ENCODE measurements around the gene PRMT3.
"Not testable (repeated sequence)": the region's sequence is repeated elsewhere in the genome, so short reads cannot be mapped to it uniquely, and the experiment has no call there.

The PRMT3 gene

DNA sequence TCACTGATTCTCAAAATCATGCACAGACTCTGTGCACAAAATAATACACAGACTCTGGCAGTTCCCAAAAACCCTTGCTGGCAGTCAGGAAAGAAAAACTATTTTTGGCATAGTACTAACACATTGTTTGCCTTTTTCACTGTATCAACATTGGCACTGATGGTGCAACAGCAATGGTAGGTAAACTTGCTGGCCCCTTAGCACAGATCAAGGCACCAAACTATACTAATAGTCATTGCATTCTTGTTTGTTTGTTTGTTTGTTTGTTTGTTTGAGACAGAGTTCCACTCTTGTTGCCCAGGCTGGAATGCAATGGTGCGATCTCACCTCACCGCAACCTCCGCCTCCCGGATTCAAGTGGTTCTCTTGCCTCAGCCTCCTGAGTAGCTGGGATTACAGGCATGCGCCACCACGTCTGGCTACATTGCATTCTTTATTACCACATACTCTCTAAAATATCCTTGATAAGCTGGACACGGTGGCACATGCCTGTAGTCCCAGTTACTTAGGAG lies 130.9 kb downstream of the PRMT3 start:
- no peak for DNase-seq (ENCODE audit: low read depth)

DNA sequence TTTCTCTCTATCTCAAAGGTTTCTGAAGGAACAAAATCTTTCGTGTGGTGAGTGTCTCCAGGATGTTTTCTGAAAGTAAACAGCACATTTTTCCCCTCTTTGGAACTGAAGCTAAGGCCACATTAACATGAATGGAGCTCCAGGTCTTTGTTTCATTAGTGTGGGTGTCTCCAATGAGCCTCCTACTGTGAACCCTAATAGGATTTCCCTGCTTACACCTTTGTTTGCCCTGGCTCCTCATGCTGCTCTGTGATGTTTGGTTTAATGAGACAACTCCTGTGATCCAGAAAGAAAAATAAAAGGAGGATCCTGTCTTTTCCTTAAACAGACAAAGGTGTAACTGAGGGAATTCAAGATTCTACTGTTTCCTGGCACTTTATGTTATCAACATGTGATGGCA lies 135.0 kb downstream of the PRMT3 start:
- no peak for DNase-seq (ENCODE audit: low read depth)

DNA sequence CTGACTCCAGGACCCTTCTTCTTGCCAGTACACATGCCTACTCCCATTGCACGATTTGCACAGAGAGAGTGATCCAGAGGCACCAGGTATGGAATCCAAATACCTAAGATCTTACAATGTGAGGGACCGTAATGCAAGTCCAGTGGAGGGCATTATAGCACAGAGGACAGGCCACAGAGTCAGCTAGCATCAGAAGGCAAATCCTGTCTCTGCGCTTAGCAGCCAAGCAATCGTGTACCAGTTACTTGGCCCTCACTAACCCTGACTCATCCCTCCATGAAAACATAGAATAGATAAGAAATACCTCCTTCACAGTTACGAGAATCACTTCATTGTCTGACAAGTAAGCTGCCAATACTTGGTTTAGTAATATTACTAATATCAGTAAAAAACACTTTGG lies 142.2 kb downstream of the PRMT3 start:
- DNase-seq (ENCODE audit: low read depth) = no peak

DNA sequence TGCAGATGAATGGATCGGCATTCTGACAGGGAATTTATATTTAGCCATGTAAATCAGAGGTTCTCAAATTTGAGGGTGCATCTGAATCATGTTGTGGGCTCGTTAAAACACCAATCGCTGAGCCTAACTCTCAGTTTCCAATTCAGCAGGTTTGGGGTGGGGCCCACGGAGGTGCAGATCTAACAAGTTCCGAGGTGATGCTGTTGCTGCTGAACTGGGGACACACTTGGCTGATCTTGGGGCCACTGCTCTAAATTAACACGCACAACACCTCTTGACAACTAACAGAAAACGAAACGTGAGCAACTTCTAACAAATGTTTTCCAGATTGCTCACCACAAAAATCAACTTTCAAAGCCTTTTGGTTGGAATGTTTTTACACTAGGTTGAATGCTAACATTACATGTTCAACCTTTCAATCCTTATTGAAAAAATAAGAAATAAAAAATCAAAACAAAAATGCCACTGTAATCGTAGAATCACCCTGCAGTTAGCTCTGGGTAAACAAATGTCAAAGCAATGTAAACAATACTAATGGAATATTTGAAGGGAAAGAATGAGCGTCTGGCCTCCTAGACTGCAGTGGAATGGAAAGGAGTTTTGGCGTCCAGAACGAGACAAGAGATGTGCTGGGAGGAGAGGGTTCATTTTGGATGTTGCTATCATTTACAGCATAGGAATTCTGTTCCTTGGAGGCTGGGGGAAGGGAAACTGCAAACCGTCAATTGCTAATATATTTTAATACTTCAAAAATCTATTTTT lies 143.6 kb downstream of the PRMT3 start:
- DNase-seq (ENCODE audit: low read depth) = no peak

DNA sequence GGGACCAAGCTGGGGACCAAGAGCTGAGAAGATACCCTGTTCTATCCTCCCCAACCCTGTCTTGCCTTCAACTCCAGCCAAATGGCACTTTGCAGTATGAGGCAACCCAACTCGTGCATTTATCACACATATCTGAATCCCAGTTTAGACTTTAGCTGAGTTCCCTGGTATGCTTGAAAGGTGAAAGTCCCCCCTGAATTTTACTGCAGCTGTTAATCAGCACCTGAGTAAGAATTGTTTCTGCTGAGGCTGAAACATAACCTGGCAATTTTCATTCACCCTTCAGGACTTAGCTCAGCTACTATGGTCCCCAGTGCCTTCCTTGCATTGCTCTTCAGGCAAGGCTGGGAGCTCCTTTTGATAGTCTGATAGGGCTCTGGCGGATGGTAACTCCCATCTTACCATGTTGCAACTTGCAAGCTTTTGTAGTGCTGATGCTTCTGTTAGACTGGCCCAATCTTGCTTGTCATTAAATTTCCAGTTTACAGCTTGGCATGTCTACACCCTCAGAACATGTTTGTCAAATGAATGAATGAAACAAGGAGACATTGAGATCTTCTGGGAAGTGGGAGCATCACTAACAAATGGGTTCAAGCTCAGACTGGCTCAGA lies 147.9 kb downstream of the PRMT3 start:
- DNase-seq (ENCODE audit: low read depth) = no peak

DNA sequence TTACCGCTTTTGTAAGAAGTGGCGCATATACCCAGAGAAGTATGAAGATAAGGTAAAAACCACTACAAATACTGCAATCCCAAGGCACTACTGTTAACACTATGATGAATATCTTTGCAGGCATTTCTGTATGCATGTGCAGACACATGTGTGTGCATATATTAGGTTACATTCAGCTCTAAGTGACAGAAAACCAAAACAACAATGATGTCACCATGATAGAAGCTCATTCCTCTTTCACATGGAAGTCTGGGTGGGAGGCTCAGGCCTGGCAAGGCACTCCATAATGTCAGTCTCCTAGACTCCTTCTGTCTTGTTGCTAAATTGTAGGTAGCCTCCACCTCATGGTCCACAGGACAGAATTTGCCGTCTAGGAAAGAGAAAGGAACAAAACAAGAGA lies 148.8 kb downstream of the PRMT3 start:
- no peak for DNase-seq (ENCODE audit: low read depth)

DNA sequence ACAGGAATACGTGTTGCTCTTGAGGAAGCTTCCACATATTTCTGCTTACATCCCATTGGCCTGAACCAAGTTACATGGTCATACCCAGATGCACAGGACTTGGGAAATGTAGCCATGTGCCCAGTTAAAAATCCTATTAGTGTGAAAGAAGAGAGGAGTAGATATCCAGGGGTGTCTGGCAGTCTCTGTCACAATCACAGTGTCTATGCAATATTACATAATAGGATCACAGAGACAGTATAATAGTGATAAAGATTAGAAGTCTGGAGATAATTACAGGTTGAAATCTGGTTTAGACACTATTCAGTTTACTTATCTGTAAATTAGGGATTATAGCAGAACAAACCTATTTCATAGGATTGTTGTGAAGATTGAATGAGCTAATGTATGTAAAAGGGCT lies 149.3 kb downstream of the PRMT3 start:
- no peak for DNase-seq (ENCODE audit: low read depth)

DNA sequence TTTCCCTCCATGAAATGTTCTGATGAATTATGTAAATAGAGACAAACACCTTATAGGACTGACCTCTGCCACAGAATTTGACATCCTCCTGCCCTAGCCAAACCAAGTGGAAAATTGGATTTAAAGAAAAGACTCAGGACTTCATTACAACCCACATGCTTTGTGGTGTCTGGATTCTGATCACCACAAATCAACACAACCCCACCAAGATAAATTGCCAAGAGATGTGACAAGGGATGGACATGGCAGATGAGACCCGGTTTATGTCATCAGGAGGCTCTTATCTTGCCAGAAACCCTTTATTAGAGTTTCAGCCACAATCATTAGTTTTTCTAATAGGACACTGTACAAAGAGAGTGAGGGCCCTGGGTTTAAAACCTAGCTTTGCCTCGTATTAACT lies 154.0 kb downstream of the PRMT3 start:
- DNase-seq (ENCODE audit: low read depth) = no peak

DNA sequence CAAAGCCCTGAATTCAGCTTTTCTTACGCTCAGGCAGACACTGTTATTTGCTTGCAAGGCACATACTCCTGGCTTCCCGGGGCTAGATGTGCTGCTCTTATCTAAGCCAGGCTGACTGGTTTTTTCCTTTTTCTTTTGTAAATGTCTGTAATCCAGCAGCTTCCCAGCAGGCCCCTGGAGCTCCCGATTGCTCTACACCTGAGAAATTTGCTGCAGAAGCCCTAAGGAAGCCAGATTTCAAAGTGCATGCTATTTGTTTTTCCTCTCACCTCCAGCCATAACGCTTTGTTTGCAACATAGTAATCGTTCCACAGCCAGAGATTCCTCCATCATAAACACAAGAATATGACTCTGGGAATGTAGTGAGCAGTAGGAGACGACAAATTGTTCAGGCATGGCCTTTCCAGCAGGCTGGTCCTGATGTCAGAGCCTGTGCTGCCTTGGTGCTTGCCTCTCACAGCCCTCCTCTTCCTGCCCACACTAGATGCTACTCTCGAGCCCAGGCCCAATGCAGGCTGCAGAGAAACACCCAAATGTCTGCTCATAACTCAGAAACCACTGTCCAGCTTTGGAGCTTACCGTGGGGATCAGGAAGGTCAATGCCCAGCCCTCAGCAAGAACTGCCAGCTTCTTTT lies 157.2 kb downstream of the PRMT3 start:
- DNase-seq (ENCODE audit: low read depth) = no peak

GRCh38 chr11:20547411-20547810 lies 159.9 kb downstream of the PRMT3 start:
- DNase-seq (ENCODE audit: low read depth) = no peak

DNA sequence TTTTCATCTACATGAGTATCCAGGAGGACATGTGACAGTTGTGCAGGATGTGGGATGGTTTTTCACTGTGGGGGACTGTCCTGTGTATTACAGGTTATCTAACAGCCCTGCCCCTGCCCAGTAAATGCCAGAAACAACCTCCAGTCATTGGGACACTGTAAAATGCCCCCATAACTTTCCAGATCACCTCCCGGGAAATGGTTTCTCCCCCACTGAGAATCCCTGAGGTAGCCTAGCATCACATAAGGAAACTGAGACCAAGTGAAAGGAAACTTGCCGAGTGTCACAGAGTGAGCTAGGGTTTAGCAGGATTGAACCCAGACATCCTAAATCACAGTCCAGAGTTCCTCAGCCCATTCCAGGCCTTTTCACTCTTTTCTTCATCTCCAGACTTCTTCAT lies 163.6 kb downstream of the PRMT3 start:
- no peak for DNase-seq (ENCODE audit: low read depth)

- no peak for DNase-seq (ENCODE audit: low read depth)
Observed at GRCh38 chr11:20555783-20556182, 168.3 kb downstream of the PRMT3 start.

- DNase-seq (ENCODE audit: low read depth) = not testable (repeated sequence)
Observed at GRCh38 chr11:20556396-20556795, 168.9 kb downstream of the PRMT3 start.

GRCh38 chr11:20558741-20559140 lies 171.2 kb downstream of the PRMT3 start:
- DNase-seq (ENCODE audit: low read depth) = no peak
